ENCODE data around the gene RSF1. TPM values are rescaled to one million over a fixed set of nuclear protein-coding genes. Genes with fewer than 3 reads are reported as not detected.

The RSF1 gene
- total RNA-seq, 1 experiment from 2014 or later, result 79.8 TPM

DNA sequence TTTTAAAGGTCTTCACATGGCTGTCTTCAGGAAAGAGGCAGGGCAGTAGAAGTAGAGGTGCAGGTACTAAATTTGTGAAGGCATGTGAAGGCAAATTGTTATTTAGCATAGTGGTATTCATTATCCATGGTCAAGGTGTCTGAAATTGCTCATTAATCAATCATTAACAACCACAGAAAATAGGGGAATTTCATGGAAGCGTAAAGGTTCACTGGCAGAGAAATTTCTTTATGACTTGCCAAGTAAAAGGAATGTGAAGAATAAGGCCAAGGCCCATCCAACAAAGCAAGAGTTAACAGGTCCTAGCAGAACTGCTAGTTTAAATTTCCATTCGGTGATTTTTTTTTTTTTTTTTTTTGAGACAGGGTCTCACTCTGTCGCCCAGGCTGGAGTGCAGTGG lies 59.0 kb downstream of the RSF1 start:
- POLR2A ChIA-PET, result no interaction called here
- no peaks in the 10 kb centered on the region for H3K27me3 Mint-ChIP-seq (ENCODE audit: low read depth)
- H3K9me3 Mint-ChIP-seq, result no peaks in the 10 kb centered on the region
- CTCF ChIA-PET, result no interaction called here
- ATAC-seq (no peak), DNase-seq (ENCODE audit: low spot score) (no peak)
- H3K36me3 Mint-ChIP-seq, result peaks cover 21% of the 10 kb centered on the region
- H3K27ac Mint-ChIP-seq, result peak overlapping the region; percentile 71; the same call in 1 of the 2 replicates
- peaks cover 16% of the 10 kb centered on the region for H3K4me1 Mint-ChIP-seq
- TF ChIP-seq SP1 (CRISPR knock-in tag; conservative IDR thresholded peaks at IDR 0.05) (no peak), ATF3 (CRISPR knock-in tag; conservative IDR thresholded peaks at IDR 0.05) (no peak), ZNF423 (CRISPR knock-in tag; IDR thresholded peaks at IDR 0.05) (no peak)
- TF ChIP-seq, protein P1, sequence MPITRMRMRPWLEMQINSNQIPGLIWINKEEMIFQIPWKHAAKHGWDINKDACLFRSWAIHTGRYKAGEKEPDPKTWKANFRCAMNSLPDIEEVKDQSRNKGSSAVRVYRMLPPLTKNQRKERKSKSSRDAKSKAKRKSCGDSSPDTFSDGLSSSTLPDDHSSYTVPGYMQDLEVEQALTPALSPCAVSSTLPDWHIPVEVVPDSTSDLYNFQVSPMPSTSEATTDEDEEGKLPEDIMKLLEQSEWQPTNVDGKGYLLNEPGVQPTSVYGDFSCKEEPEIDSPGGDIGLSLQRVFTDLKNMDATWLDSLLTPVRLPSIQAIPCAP (CRISPR knock-in tag; IDR thresholded peaks at IDR 0.05), result no peak
- no peak overlapping the region for H3K4me3 Mint-ChIP-seq

- ChIA-PET CTCF (no interaction called here), POLR2A (no interaction called here)
- TF ChIP-seq ZMAT4 (CRISPR knock-in tag; IDR thresholded peaks at IDR 0.05) (no peak), ARID4B (CRISPR knock-in tag; IDR thresholded peaks at IDR 0.05; ENCODE audit: borderline replicate concordance) (no peak), TEAD1 (CRISPR knock-in tag; IDR thresholded peaks at IDR 0.05) (no peak)
- 0 out of 2 replicates have a peak overlapping the region, but pooled peaks have one; percentile 7 for H3K27ac Mint-ChIP-seq
- DNase-seq (ENCODE audit: low spot score), result no peak
- H3K36me3 Mint-ChIP-seq, result peaks cover 19% of the 10 kb centered on the region
- peaks cover 18% of the 10 kb centered on the region for H3K4me1 Mint-ChIP-seq
- no peaks in the 10 kb centered on the region for H3K9me3 Mint-ChIP-seq
- no peak overlapping the region for H3K4me3 Mint-ChIP-seq
- no peak for ATAC-seq
- no peaks in the 10 kb centered on the region for H3K27me3 Mint-ChIP-seq (ENCODE audit: low read depth)
Observed at GRCh38 chr11:77758331-77758730, 62.2 kb downstream of the RSF1 start.

DNA sequence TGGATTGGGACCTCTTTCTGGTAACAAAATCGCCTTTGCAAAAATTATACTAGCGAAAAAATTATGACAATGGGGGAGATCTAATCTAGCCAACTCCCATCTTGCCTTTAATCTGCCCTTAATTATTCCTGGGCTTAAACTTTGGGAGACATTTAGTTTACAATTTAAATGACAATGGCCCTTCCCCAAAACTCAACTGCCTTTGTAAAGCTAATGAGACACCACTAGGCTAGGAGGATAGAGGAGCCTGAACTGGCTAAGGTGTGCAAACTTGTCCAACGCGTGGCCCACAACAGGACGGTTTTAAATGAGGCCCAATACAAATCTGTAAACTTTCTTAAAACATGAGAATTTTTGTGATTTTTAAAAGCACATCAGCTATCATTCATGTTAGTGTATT lies 67.3 kb downstream of the RSF1 start:
- Mint-ChIP-seq H3K27ac (peak overlapping the region; percentile 83), H3K4me1 (peaks cover 66% of the 10 kb centered on the region), H3K27me3 (ENCODE audit: low read depth) (no peaks in the 10 kb centered on the region), H3K9me3 (no peaks in the 10 kb centered on the region), H3K4me3 (peak overlapping the region; percentile 48), H3K36me3 (peaks cover 10% of the 10 kb centered on the region)
- ChIA-PET POLR2A (no interaction called here), CTCF (no interaction called here)
- ATAC-seq, result peak; percentile 77
- no peak for DNase-seq (ENCODE audit: low spot score)
- no peak for TF ChIP-seq GTF2I (CRISPR knock-in tag; conservative IDR thresholded peaks at IDR 0.05)
- peak; percentile 44; the same call in 1 of the 2 replicates for TF ChIP-seq MAX (CRISPR knock-in tag; IDR thresholded peaks at IDR 0.05)

- Mint-ChIP-seq H3K4me3 (peak overlapping the region; percentile 48), H3K27me3 (ENCODE audit: low read depth) (no peaks in the 10 kb centered on the region), H3K9me3 (no peaks in the 10 kb centered on the region), H3K36me3 (peaks cover 10% of the 10 kb centered on the region), H3K4me1 (peaks cover 72% of the 10 kb centered on the region), H3K27ac (peak overlapping the region; percentile 95)
- ChIA-PET POLR2A (interaction anchor here (0.6 kb wide), 1 partner anchor 451 kb away, joined by 4 read pairs; no protein-coding TSS in a partner anchor), CTCF (no interaction called here)
- ATAC-seq (peak; percentile 52), DNase-seq (ENCODE audit: low spot score) (no peak)
- TF ChIP-seq FOXP1 (CRISPR knock-in tag; IDR thresholded peaks at IDR 0.05; ENCODE audit: borderline replicate concordance) (no peak), TCF7 (CRISPR knock-in tag; IDR thresholded peaks at IDR 0.05; ENCODE audit: low read depth) (no peak), ERG (CRISPR knock-in tag; IDR thresholded peaks at IDR 0.05) (no peak), ATF1 (CRISPR knock-in tag; IDR thresholded peaks at IDR 0.05) (no peak), ZBTB21 (CRISPR knock-in tag; IDR thresholded peaks at IDR 0.05; ENCODE audit: borderline replicate concordance) (no peak), RORB (CRISPR knock-in tag; IDR thresholded peaks at IDR 0.05) (no peak), ZNF263 (CRISPR knock-in tag; IDR thresholded peaks at IDR 0.05; ENCODE audit: low read depth) (no peak), NFATC4 (CRISPR knock-in tag; IDR thresholded peaks at IDR 0.05) (no peak), NR2C2 (CRISPR knock-in tag; IDR thresholded peaks at IDR 0.05) (no peak), GABPB1 (CRISPR knock-in tag; IDR thresholded peaks at IDR 0.05) (no peak), ZNF423 (CRISPR knock-in tag; IDR thresholded peaks at IDR 0.05) (no peak), OVOL2 (CRISPR knock-in tag; IDR thresholded peaks at IDR 0.05; ENCODE audit: borderline replicate concordance) (no peak), SMAD3 (CRISPR knock-in tag; IDR thresholded peaks at IDR 0.05; ENCODE audit: borderline replicate concordance) (no peak)
- TF ChIP-seq, protein P2, sequence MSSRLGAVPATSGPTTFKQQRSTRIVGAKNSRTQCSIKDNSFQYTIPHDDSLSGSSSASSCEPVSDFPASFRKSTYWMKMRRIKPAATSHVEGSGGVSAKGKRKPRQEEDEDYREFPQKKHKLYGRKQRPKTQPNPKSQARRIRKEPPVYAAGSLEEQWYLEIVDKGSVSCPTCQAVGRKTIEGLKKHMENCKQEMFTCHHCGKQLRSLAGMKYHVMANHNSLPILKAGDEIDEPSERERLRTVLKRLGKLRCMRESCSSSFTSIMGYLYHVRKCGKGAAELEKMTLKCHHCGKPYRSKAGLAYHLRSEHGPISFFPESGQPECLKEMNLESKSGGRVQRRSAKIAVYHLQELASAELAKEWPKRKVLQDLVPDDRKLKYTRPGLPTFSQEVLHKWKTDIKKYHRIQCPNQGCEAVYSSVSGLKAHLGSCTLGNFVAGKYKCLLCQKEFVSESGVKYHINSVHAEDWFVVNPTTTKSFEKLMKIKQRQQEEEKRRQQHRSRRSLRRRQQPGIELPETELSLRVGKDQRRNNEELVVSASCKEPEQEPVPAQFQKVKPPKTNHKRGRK (CRISPR knock-in tag; IDR thresholded peaks at IDR 0.05; ENCODE audit: borderline replicate concordance), result no peak
Observed at GRCh38 chr11:77752516-77752915, 68.0 kb downstream of the RSF1 start.

Data from WTC11 (cell line).